CD4-positive, alpha-beta T cell treated with Interleukin-4 for 1 hour (primary cell): ENCODE measurements around the gene SAPCD2.

ENCODE experiments used
- DNase-seq, 2 donors: peaks; one replicate each; pipeline ENCODE4 v3.0.0-alpha.2; 2020 to 2022

Gene SAPCD2

DNA sequence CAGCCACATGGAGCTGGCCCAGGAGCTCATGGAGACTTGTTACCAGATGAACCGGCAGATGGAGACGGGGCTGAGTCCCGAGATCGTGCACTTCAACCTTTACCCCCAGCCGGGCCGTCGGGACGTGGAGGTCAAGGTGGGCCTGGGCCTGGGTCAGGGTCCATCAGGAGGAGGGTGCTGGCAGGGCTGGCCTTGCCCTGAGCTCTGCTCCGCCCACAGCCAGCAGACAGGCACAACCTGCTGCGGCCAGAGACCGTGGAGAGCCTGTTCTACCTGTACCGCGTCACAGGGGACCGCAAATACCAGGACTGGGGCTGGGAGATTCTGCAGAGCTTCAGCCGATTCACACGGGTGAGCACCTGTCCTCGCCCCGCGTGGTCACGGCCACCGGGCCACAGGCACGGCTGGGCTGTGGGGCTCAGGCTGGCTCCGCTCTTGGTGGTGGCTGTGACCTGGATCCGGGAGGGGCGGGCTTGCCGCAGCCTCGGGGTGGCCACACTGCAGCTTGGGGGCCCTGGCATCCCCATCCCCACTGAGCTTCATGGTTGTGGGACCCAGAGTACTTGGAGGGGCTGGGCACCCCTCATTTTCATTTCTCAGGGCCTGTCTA lies 37.1 kb upstream of the SAPCD2 start:
- no peak for DNase-seq

DNA sequence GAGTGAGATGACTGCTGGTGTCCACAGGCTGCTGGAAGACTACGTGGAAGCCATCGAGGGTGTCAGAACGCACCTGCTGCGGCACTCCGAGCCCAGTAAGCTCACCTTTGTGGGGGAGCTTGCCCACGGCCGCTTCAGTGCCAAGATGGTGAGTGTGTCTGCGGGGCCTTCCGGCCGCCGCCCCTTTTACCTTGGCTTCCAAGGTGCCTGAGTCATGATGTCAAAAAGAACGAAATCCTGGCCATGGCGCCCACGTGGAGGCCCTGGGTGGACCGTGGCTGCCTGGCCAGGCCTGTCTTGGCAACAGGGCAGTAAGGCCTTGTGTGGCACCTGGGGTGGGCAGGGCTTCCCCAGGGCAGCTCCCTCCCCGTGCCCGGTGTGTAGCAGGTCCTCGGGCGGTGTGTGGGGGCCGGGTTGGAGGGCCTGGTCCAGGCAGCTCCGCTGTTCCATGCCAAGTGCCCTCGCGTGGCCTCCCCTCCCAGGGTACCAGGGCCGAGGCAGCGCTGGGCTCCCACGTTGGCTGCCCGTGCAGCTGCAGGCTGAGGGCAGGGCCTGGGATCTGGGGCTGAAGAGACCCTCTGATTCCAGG lies 36.4 kb upstream of the SAPCD2 start:
- no peak for DNase-seq

GRCh38 chr9:137105814-137106661 lies 35.7 kb upstream of the SAPCD2 start:
- DNase-seq, result no peak

DNA sequence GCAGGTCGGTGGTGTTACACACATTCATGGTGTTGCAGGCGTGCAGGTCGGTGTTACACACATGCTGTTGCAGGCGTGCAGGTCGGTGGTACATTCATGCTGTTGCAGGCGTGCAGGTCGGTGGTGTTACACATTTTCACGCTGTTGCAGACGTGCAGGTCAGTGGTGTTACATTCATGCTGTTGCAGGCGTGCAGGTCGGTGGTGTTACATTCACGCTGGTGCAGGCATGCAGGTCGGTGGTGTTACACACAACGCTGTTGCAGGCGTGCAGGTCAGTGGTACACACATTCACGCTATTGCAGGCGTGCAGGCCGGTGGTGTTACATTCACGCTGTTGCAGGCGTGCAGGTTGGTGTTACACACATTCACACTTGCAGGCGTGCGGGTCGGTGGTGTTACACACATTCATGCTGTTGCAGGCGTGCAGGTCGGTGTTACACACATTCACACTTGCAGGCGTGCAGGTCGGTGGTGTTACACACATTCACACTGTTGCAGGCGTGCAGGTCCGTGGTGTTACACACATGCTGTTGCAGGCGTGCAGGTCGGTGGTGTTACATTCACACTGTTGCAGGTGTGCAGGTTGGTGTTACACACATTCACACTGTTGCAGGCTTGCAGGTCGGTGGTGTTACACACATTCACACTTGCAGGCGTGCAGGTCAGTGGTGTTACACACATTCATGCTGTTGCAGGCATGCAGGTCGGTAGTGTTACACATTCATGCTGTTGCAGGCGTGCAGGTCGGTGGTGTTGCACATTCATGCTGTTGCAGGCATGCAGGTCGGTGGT lies 33.0 kb upstream of the SAPCD2 start:
- no peak for DNase-seq

DNA sequence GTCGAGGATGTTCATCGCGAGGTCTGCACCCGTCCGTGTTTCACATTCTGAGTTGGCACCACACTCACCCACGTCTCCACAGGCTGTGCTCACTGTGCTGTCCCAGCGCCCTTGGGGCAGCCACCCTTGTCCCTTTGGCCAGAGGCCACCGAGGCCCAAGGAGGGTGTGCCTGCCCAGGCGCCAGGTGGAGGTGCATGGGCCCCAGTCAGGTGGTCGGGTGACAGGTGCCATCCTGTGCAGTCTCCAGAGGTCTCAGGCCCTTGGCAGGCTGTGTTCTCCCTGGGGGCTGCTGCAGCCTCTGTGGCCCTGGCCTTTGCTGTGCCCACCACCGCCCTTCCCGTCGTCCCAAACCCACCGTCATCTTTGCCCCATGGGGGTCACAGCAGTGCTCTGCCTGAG lies 28.9 kb upstream of the SAPCD2 start:
- DNase-seq, result no peak

DNA sequence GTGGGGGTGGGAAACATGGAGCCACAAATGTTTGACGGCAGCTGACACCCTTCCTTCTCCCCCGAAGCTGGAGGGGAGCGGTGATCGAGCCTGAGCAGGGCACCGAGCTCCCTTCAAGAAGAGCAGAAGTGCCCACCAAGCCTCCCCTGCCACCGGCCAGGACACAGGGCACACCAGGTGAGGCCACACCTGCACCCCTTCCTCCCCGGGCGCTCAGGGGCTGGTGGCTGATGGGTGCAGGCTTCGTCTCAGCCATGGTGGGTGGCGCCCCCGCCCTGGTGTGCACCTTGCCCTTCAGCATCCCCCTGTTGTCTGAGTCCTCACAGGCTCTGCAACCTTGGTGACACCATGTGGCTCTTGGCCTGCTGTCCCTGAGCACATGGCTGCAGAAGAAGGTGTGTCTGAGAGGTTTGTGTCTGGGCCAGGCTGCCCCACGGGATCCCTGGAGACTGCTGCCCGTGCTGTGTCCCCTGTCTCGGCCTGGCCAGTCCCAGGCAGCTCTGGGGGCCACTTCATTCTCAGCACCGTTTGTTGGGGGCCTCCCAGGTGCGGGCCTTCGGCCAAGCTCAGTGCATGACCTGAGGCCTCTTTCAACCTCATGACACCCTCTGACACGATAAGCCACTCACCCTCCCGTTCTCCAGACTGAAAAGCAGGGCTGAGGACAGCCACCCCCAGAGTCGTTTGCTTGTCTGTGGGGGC lies 27.6 kb upstream of the SAPCD2 start:
- no peak for DNase-seq

GRCh38 chr9:137096785-137097546 lies 26.6 kb upstream of the SAPCD2 start:
- no peak for DNase-seq

DNA sequence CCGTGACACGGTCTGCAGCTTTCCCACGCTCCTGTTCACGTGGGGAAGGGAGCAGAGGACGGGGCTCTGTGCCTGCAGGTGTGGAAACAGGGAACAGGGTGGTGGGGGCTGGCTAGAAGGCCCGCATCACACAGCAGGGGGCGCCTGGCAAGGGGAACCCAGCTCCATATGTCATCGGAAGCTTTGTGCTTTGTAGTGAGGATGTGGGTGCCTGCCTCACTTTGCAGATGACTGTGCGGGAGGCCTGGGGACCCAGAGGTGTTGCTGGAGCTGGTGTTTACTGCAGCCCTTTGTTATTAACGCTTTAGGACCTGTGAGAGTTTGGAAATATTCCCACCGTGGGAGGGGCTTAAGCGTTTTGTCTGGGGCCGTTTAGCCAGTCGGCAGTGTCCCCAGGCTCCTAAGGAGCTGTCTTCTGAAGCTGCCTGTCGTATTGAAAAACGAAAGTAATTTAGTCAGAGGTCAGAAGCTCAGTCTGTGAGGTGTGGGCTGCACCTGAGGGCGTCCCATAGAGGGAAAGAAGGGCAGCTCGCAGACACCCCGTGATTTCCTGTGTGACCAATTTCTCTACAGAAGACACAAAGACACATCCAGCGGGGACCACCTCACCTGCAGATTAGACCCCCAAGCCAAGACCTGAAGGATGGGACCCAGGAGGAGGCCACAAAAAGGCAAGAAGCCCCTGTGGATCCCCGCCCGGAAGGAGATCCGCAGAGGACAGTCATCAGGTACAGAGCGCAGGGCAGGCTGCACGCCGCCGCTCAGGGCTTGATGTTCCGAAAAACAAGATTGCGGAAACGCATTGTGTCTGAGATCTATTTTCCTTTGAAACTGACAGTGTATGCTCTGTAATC lies 25.5 kb upstream of the SAPCD2 start:
- peak; percentile 83 to 88 for DNase-seq

DNA sequence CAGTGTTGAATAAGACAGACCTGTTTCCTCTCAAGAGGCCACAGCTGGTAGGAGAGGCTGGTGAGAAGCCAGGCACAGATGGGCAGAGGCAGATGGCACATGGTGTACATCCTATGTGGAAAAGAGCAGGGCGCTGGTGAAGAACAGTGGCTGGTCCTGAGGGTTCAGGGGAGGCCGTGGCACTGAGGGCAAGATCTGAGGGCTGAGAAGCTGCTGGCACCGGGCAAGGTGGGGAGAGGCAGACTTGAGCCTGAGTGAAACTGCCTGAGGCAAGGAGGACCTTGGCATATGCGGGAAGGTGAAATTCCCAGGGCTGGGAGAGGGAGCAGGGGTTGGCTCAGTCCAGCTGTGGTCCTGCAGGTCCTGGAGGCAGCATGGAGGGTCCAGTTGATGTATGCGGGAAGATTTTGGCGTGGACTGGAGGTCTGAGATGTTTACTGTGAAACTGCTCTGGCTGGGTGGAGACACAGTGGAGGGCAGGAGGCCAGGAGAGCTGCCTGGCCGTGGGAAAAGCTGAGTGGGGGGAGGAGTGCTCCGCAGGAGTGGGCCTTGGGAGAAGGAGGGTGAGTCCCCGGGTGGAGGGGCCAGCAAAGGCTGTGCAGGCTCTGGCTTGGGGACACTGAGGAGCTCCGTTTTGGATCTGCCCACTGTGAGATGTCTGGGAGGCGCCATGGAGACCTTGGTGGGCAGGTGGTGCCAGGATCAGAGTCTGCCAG lies 19.0 kb upstream of the SAPCD2 start:
- no peak for DNase-seq

GRCh38 chr9:137088121-137088520 lies 17.8 kb upstream of the SAPCD2 start:
- no peak for DNase-seq

GRCh38 chr9:137087409-137087925 lies 17.1 kb upstream of the SAPCD2 start:
- no peak for DNase-seq

DNA sequence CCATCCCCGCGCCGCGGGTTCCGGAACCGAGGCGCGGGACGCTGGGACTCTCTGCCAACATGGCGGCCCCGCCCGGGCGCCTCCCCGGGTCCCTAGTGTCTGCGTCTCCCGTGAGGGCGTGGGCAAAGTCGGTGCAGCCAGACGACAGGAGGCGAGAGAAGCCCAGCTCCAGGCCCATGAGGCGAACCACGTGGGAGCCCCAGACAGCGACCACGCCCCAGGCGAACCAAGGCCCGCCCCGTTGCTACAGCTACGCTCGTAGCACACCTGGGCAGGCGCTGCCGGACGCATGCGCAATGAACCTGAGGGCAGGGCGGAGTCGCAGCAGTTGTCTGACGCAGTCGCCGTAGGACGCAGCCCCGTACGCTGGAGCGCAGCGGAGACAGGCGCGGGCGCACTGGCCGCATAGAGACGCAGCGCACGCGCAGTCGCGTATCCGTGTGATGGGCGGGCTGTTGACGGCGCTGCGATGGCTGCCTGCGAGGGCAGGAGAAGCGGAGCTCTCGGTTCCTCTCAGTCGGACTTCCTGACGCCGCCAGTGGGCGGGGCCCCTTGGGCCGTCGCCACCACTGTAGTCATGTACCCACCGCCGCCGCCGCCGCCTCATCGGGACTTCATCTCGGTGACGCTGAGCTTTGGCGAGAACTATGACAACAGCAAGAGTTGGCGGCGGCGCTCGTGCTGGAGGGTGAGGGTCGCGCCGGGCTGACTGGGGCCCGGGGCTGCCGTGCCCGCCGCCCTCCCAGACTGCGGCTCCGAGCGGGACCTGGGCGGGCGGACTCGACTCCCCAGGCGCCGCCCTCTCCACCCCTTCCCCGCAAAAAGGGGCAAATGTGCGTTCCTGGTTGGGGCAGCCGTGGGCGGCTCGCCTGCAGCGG lies 16.4 kb upstream of the SAPCD2 start, which contains the start of gene MAN1B1:
Gene MAN1B1 (plus strand): TSS at position 455 of the 878 bp plus-strand sequence. CDS start 15 bp downstream, at position 470.
- peak; percentile 99 to 100 for DNase-seq

DNA sequence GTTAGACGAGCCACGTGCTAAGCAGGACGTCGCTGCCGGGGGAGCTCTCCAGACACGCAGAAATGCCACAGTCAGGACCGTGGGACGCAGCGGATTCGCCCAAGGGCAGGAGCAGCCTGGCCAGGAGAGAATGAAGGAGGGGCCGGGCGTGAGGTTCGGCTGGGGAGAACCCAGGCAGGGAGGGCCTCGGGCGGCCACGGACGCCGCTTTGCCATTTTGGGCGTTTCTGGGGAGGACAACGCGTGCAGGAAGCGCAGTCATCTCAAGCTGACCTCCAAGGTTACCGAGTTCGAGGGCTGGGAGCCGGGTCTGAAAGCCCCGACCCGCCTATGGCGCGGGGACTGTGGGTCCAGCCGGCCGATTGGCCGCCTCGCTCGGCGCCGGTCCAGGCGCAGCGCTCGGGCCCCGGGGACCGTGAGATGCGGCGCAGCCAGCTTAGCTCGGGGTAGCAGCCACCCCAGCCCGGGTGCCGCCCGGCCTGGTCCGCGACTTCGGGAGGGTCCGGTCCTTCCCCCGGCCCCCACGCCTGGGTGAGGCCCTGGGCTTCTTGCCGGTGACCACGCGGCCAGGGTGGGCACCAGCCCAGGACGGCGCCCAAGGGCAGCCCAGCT lies 15.7 kb upstream of the SAPCD2 start:
- DNase-seq, result peak; percentile 37 to 39

- no peak for DNase-seq
Observed at GRCh38 chr9:137084526-137084925, 14.2 kb upstream of the SAPCD2 start.

DNA sequence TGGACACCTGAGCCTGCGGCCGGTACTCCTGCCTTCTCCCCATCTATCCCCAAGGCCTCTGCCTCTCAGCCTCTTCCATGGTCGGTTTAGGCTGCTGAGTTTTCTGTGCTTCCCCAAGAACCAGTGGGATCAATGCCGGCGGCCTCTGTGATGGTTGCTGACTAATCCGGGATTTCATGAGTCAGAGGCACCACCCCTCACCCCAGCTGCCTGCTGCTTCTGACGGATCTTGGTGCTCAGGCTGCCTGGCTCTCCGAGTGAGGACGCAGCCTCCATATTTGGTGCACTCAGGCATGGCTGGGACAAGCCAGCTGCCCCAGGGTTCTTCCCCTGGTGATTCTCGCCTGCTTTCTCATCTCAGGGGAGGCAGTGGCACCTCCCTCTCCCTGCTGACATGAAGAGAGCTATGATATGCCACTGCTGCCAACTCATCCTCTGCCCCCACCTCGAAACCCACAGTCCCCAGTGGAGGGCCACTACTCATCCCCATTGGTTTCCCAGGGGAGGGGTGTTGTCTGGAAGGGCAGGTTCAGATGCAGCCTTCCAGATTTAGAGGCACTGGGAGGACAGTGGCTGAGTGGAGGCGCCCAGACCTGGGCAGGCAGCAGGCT lies 13.1 kb upstream of the SAPCD2 start:
- no peak for DNase-seq

DNA sequence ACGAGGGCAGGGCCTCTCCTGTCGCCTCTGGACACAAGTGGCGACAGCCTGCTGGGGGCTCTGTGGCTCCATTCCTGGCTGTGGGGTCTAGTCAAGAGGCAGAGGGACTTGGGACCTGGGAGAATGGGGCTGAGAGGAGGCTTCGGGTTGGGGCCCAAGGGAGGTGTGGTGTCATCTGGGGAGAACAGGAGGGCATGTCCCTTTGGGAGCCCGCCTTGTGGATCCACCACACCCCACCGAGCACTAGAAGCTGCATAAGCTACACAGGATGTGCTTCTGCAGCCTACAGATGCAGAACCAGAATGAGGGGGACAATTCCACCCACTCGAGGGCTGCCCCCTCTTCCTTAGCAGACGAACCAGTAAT lies 12.6 kb upstream of the SAPCD2 start:
- no peak for DNase-seq

DNA sequence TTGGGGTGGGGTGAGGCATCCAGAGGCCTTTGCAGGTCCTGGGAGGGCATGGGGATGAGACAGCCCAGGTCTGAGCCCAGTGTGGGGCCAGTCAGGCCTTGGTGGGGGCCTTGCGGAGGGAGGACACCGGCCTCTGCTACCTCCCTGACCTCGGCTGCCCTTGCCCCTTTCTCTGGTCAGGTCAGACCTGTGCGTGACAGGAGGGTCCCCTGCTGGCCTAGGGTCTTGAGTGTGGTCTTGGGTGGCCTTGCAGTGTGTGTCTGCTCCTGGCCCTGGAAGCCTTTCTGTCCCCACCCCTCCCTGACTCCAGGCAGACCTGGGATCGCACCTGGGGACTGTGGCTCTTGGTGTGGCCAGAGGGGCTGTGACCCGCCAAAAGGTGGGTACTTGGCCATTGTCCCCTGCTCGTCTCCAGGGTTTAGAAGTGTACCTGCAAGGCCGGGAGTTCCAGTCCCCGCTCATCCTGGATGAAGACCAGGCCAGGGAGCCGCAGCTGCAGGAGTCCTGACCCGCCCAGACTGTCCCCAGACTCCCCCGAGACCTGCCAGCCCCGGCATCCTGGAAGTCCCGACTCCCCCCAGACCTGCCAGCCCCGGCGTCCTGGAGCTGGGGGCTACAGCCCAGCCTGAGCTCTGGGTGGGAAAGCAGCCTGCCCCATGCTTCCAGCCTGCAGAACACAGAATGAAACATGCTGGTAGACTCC lies 12.0 kb upstream of the SAPCD2 start:
- DNase-seq, result no peak
